ENCODE data around the gene ARFRP1.

DNA sequence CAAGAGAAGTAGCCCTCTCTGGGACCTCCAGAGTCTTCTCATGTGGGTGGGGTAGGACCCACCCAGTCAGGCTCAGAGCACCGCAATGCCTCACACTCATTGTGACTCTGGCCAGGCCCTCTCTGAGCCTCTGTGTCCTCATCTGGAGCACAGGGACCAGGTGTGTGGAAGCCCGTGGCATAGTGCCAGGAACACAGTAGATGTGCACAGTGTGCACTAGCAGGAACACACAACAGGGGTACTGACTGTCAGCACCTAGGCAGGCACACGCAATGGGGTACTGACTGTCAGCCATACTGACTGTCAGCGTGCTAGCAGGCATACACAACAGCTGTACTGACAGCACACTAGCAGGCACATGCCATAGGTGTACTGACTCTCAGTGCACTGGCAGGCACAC, 52.5 kb downstream of the ARFRP1 start:
- TF ChIP-seq, protein P1, sequence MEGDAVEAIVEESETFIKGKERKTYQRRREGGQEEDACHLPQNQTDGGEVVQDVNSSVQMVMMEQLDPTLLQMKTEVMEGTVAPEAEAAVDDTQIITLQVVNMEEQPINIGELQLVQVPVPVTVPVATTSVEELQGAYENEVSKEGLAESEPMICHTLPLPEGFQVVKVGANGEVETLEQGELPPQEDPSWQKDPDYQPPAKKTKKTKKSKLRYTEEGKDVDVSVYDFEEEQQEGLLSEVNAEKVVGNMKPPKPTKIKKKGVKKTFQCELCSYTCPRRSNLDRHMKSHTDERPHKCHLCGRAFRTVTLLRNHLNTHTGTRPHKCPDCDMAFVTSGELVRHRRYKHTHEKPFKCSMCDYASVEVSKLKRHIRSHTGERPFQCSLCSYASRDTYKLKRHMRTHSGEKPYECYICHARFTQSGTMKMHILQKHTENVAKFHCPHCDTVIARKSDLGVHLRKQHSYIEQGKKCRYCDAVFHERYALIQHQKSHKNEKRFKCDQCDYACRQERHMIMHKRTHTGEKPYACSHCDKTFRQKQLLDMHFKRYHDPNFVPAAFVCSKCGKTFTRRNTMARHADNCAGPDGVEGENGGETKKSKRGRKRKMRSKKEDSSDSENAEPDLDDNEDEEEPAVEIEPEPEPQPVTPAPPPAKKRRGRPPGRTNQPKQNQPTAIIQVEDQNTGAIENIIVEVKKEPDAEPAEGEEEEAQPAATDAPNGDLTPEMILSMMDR (conservative IDR thresholded peaks at IDR 0.05; ENCODE audit: low read depth, low read length): no peak
- TF ChIP-seq RAD21 (IDR thresholded peaks at IDR 0.05; ENCODE audit: low read length) (no peak), RFX5 (IDR thresholded peaks at IDR 0.05; ENCODE audit: low read depth, low read length) (no peak), POLR2A (IDR thresholded peaks at IDR 0.05; ENCODE audit: low read depth, low read length) (no peak), CHD1 (IDR thresholded peaks at IDR 0.05; ENCODE audit: low read depth, low read length) (no peak), MAFK (IDR thresholded peaks at IDR 0.05; ENCODE audit: low read depth, low read length) (no peak), SMC3 (IDR thresholded peaks at IDR 0.05; ENCODE audit: low read depth, low read length) (no peak), CEBPB (IDR thresholded peaks at IDR 0.05; ENCODE audit: low read depth, low read length) (no peak), NFE2L2 (IDR thresholded peaks at IDR 0.05; ENCODE audit: low read depth, low read length) (no peak), MAZ (IDR thresholded peaks at IDR 0.05; ENCODE audit: borderline replicate concordance, low read depth, low read length) (no peak)
- TF ChIP-seq, protein P2, sequence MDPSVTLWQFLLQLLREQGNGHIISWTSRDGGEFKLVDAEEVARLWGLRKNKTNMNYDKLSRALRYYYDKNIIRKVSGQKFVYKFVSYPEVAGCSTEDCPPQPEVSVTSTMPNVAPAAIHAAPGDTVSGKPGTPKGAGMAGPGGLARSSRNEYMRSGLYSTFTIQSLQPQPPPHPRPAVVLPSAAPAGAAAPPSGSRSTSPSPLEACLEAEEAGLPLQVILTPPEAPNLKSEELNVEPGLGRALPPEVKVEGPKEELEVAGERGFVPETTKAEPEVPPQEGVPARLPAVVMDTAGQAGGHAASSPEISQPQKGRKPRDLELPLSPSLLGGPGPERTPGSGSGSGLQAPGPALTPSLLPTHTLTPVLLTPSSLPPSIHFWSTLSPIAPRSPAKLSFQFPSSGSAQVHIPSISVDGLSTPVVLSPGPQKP (IDR thresholded peaks at IDR 0.05; ENCODE audit: borderline replicate concordance, low read depth, low read length): no peak
